SH-SY5Y (cell line): ENCODE data around the gene APEH.

ENCODE experiments used
- GATA2 ChIP-seq: IDR thresholded peaks from 2 replicates; pipeline ENCODE4 v1.6.1; 2011; ENCODE audit warnings: mild to moderate bottlenecking, low read depth, low read length
- GATA3 ChIP-seq: IDR thresholded peaks from 2 replicates; pipeline ENCODE4 v1.6.1; 2011; ENCODE audit warnings: low read depth, mild to moderate bottlenecking, low read length, moderate library complexity

DNA sequence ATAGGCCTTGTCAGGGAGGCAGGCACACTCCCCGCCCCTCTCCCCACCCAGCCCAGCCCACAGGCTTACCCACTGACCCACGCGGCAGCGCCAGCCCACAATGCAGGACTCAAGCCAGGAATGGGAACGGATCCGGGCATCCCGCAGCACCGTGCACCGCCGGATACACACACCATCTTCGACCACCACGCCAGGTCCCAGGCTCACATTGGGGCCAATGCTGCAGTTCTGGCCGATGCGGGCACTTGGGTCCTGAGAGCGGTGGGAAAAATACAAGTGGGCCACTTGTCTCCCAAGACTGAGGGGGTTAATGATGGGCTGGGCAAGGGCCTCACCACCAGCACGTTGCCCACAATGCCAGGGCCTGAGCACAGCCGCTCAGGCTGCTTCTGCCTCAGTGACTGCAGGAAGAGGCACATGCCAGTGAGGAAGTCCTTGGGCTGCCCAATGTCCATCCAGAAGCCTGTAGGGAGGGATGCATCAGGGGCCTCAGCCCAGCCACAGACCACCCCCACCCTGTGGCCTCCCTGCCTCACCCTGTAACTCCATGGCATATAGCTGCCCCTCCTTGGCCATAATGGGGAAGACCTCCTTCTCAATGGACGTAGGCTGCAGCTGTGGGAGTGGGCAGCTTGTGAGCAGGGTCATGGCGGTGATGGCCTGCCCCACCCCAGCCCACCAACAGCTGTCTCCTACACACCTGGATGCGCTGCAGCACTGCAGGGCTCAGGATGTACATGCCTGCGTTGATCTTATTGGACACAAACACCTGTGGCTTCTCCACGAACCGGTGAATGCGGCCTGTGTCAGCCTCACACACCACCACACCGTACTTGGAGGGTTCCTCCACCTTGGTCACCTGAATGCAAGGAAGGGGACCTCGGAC lies 48.0 kb downstream of the APEH start:
- TF ChIP-seq GATA2 (no peak), GATA3 (no peak)
